ENCODE results near the gene EPB41. TPM values are rescaled to one million over a fixed set of nuclear protein-coding genes. Genes with fewer than 3 reads are reported as not detected.

Gene EPB41
- total and polyA plus RNA-seq, 2 of the 4 experiments (the other 2 are of a cell fraction): 4.6 to 10.0 TPM

- no peak for TF ChIP-seq RFX5 (IDR thresholded peaks at IDR 0.05; ENCODE audit: low read depth, low read length)
Measured at GRCh38 chr1:28915031-28915895, 894 bp downstream of the EPB41 start (continued).

GRCh38 chr1:28917757-28918118 is 3.4 kb downstream of the EPB41 start:
- no peaks in the 10 kb centered on the region for H4K20me1 ChIP-seq (ENCODE audit: insufficient read depth, low read length)
- peaks cover 5% of the 10 kb centered on the region; the same call in 1 of the 2 replicates for H3K4me1 ChIP-seq (ENCODE audit: control insufficient read depth, insufficient read depth, low read length)
- no peaks in the 10 kb centered on the region for H3K79me1 ChIP-seq (ENCODE audit: low read depth in 1 of 2, low read length in 2 of 2)
- no peak overlapping the region for H4K5ac ChIP-seq (ENCODE audit: low read depth, low read length)
- H3K27me3 ChIP-seq (ENCODE audit: control insufficient read depth, insufficient read depth, low read length): no peaks in the 10 kb centered on the region
- intact Hi-C loops (cut with micrococcal nuclease): no loop called here
- no peak overlapping the region for H3K9ac ChIP-seq (ENCODE audit: low read depth, low read length)
- H2AK5ac ChIP-seq (ENCODE audit: low read depth, low read length): no peak overlapping the region
- ChIA-PET CTCF (interaction anchor here (0.5 kb wide), 1 partner anchor 124 kb away, joined by 3 read pairs; no protein-coding TSS in a partner anchor), POLR2A (ENCODE audit: unreplicated experiment) (no interaction called here)
- no TSS peak for BruUV-seq (replicated peaks)
- H3K27ac ChIP-seq (ENCODE audit: insufficient read depth, low read length): no peak overlapping the region
- H3K9me1 ChIP-seq (ENCODE audit: insufficient read depth, low read length): 0 out of 2 replicates have a peak, but pooled peaks cover 3% of the 10 kb centered on the region
- H2AK9ac ChIP-seq (replicated peaks; ENCODE audit: low read depth, low read length, poor library complexity): no peak overlapping the region
- in situ Hi-C loops (cut with MboI; ENCODE audit: low sequenced_read_pairs): no loop called here
- DNase-seq: no peak
- no peak overlapping the region for H3K14ac ChIP-seq (replicated peaks; ENCODE audit: low read depth, low read length)
- no peak overlapping the region for H2AFZ ChIP-seq (replicated peaks; ENCODE audit: low read length, poor library complexity)
- no peak for ATAC-seq (ENCODE audit: low read depth)
- H3K4me2 ChIP-seq (ENCODE audit: low read depth, low read length): no peak overlapping the region
- H4K8ac ChIP-seq (ENCODE audit: low read depth in 2 of 2, low read length in 2 of 2): no peak overlapping the region
- no peak overlapping the region for H3K4me3 ChIP-seq (ENCODE audit: insufficient read depth, low read depth, low read length)
- no peak overlapping the region for H2BK120ac ChIP-seq (ENCODE audit: low read depth, low read length)
- H3K56ac ChIP-seq (ENCODE audit: extremely low read depth, insufficient read depth, low read length): no peak overlapping the region
- no peak overlapping the region for H3K18ac ChIP-seq (ENCODE audit: low read depth, low read length)
- no peak overlapping the region for H2BK5ac ChIP-seq (ENCODE audit: low read depth, low read length, poor library complexity, severe bottlenecking)
- H3K36me3 ChIP-seq (ENCODE audit: control insufficient read depth, insufficient read depth, low read length): no peaks in the 10 kb centered on the region
- no peak overlapping the region for H2BK20ac ChIP-seq (ENCODE audit: low read depth, low read length)
- H2BK15ac ChIP-seq (ENCODE audit: low read depth, low read length): no peak overlapping the region
- WGBS, 2 experiments (ENCODE audit: extremely low coverage in 2 of 2, insufficient read length in 1 of 2): 40% methylated on average over 1 of the region's 2 CpGs; no CpG with 5 or more reads in 1 of the 2 experiments
- no peak overlapping the region for H4K91ac ChIP-seq (ENCODE audit: insufficient read depth, low read depth, low read length)
- H3K9me3 ChIP-seq (ENCODE audit: control insufficient read depth, insufficient read depth, low read length): no peaks in the 10 kb centered on the region
- dilution Hi-C loops (cut with HindIII; ENCODE audit: low sequenced_read_pairs, unreplicated experiment): no loop called here
- no peak overlapping the region for H3K4ac ChIP-seq (ENCODE audit: low read depth, low read length)
- H3K23ac ChIP-seq (ENCODE audit: low read depth, low read length): no peak overlapping the region
- no peak for TF ChIP-seq CHD1 (IDR thresholded peaks at IDR 0.05; ENCODE audit: low read depth, low read length)
- TF ChIP-seq MXI1 (IDR thresholded peaks at IDR 0.05; ENCODE audit: borderline replicate concordance, low read depth, low read length): no peak
- no peak for TF ChIP-seq RCOR1 (IDR thresholded peaks at IDR 0.05; ENCODE audit: insufficient replicate concordance, low read length)
- TF ChIP-seq USF2 (IDR thresholded peaks at IDR 0.05; ENCODE audit: low read depth, low read length): no peak
- no peak for TF ChIP-seq CTCF (conservative IDR thresholded peaks at IDR 0.05; ENCODE audit: low read depth, low read length)
- TF ChIP-seq RAD21 (IDR thresholded peaks at IDR 0.05; ENCODE audit: low read length): no peak
- no peak for TF ChIP-seq NFE2L2 (IDR thresholded peaks at IDR 0.05; ENCODE audit: low read depth, low read length)
- no peak for TF ChIP-seq RFX5 (IDR thresholded peaks at IDR 0.05; ENCODE audit: low read depth, low read length)
- no peak for TF ChIP-seq MAFK (IDR thresholded peaks at IDR 0.05; ENCODE audit: low read depth, low read length)
- TF ChIP-seq MAZ (IDR thresholded peaks at IDR 0.05; ENCODE audit: borderline replicate concordance, low read depth, low read length): no peak
- no peak for TF ChIP-seq POLR2A (IDR thresholded peaks at IDR 0.05; ENCODE audit: low read depth, low read length)
- TF ChIP-seq ELK1 (IDR thresholded peaks at IDR 0.05; ENCODE audit: borderline replicate concordance, low read depth, low read length): no peak
- TF ChIP-seq FOS (IDR thresholded peaks at IDR 0.05; ENCODE audit: low read depth, low read length): no peak

Data from IMR-90 (cell line).